GM19043 (cell line): Measurements from ENCODE around the gene RASGRP4.
"Not testable (repeated sequence)": the region's sequence is repeated elsewhere in the genome, so short reads cannot be mapped to it uniquely, and the experiment has no call there.

ENCODE experiments used
- ATAC-seq: cut with Tn5 transposase; IDR thresholded peaks from one replicate; pipeline ENCODE4 v1.9.1; 2021; ENCODE audit warnings: low read depth; ENCODE audit not compliant: unreplicated experiment

Gene RASGRP4, protein sequence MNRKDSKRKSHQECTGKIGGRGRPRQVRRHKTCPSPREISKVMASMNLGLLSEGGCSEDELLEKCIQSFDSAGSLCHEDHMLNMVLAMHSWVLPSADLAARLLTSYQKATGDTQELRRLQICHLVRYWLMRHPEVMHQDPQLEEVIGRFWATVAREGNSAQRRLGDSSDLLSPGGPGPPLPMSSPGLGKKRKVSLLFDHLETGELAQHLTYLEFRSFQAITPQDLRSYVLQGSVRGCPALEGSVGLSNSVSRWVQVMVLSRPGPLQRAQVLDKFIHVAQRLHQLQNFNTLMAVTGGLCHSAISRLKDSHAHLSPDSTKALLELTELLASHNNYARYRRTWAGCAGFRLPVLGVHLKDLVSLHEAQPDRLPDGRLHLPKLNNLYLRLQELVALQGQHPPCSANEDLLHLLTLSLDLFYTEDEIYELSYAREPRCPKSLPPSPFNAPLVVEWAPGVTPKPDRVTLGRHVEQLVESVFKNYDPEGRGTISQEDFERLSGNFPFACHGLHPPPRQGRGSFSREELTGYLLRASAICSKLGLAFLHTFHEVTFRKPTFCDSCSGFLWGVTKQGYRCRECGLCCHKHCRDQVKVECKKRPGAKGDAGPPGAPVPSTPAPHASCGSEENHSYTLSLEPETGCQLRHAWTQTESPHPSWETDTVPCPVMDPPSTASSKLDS

DNA sequence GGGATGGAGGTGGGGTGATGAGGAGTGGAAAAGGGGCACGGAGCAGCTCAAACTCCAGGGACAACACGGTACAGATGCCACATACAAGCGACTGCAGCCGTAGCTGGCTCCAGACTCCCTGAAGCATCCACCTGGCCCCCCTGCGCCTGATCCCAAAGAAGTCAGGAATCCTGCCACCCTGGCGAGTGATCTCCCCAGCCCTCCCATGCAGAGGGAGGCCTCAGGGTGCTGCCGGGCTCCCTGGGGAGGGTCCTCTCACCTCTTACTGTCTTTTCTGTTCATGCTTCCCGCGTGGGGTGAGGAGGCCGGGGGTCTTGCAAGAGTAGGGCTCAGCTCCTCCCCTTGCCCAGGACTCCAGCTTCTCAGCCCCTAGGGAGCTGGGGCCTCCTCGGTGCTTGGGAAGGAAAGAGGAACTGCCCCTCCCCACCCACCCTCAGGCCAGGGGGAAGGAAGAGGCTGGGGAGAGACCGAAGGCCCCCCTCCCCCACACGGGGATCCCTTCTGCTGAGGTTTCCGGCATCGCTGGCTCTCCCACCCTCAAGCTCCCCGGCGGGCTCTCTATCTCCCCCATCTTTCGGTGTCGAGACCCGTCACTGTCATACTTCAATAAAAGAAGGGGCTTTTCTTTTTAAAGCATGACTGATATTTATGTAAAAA lies at the start of gene RASGRP4:
Gene RASGRP4 (minus strand): TSS at position 410 of the 657 bp plus-strand sequence. CDS start 128 bp downstream, at position 282.
- ATAC-seq: no peak

- no peak for ATAC-seq
These were observed 49.2 kb upstream of the RASGRP4 start for GRCh38 chr19:38475176-38475575.

DNA sequence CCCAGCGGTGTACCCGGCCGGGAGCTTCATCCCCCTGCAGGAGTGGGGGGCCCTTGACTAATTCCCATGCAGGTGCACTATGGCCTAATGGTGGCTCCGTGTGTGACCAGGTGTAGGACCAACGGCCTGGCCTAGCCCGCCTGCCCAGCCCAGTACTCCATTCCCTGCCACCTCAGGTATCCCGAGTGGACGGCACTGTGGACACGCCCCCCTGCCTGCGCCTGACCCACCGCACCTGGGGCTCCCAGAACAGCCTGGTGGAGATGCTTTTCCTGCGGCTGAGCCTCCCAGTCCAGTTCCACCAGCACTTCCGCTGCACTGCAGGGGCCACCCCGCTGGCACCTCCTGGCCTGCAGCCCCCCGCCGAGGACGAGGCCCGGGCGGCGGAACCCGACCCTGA lies 47.2 kb upstream of the RASGRP4 start:
- no peak for ATAC-seq

DNA sequence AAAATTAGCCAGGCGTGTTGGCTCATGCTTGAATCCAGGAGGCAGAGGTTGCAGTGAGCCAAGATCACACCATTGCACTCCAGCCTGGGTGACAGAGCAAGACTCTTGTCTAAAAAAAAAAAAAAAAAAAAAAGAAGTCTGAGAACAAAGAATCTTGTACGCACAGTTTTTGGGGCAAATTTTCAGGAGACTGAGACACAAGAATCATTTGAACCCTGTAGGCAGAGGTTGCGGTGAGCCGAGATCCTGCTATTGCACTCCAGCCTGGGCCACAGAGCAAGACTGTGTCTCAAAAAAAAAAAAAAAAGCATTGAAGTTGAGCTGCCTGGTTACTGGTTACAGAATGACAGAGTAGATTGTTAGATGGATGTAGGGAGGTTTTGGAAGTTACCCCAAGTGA lies 46.7 kb upstream of the RASGRP4 start:
- ATAC-seq: not testable (repeated sequence)

DNA sequence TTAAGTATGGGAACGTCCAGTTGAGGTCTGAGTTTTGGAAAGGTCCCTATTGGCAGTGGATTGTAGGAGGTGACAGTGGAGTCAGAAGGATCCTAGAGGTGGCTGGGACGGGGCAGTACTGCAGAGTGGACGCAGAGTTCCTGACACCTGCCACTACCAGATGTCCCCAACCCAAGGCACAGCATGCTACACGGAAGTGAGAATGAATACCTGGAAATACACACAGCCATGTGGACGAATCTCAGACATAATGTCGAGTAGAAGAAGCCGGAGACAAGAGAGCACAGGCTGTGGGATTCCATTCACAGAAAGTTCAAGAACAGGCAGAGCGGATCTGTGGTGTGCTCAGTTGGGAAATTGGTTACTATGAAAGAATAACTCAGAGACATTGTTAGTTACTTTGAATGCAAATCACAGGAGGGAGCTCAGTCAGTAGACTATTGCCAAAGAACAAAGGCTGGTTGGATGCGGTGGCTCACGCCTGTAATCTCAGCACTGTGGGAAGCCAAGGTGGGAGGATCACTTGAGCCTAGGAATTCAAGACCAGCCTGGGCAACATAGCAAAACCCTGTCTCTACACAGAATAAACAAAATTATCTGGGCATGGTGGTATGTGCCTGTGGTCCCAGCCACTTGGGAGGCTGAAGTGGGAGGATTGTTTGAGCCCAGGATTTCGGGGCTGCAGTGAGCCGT lies 44.9 kb upstream of the RASGRP4 start:
- ATAC-seq: no peak

- ATAC-seq: no peak
These were observed 43.1 kb upstream of the RASGRP4 start for GRCh38 chr19:38469151-38469550.

- no peak for ATAC-seq
These were observed 41.8 kb upstream of the RASGRP4 start for GRCh38 chr19:38467541-38468525.

- no peak for ATAC-seq
These were observed 40.0 kb upstream of the RASGRP4 start for GRCh38 chr19:38466050-38466449.

- ATAC-seq: no peak
These were observed 38.5 kb upstream of the RASGRP4 start for GRCh38 chr19:38464421-38465082.

DNA sequence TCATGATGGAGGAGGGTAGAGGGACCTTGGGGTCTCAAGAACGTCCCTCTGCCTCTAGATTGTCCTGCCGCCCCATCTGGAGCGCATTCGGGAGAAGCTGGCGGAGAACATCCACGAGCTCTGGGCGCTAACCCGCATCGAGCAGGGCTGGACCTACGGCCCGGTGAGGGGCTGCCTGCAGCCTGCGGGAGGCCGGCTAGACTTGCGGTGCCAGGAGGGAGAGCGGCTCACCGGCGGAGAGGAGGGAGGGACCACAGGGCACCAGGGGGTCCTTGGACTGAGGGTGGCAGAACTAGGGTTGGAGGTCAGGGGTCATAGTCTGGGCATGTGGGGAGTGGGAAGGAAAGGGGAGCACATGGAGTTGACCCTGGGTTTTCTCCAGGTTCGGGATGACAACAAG lies 37.3 kb upstream of the RASGRP4 start:
- no peak for ATAC-seq

- ATAC-seq: no peak
These were observed 33.0 kb upstream of the RASGRP4 start for GRCh38 chr19:38458991-38459390.

GRCh38 chr19:38457690-38458405 lies 31.8 kb upstream of the RASGRP4 start:
- ATAC-seq: no peak

DNA sequence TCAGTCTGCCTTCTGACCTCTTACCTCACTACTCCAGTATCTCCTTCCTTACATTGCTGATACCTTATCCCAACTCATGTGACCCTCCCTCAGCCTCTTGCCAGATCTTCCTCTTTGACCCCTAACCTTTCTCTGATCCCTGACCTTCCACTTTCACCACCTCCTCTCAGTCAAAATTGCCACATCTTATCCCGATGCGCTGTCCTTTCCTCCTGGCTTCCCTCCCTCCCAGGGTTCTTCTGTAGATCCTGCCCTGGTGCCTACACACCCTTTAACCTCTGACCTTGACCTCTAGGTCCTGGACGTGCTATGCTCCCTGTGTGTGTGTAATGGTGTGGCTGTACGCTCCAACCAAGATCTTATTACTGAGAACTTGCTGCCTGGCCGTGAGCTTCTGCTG lies 31.2 kb upstream of the RASGRP4 start:
- no peak for ATAC-seq

- no peak for ATAC-seq
These were observed 29.0 kb upstream of the RASGRP4 start for GRCh38 chr19:38455031-38455430.

DNA sequence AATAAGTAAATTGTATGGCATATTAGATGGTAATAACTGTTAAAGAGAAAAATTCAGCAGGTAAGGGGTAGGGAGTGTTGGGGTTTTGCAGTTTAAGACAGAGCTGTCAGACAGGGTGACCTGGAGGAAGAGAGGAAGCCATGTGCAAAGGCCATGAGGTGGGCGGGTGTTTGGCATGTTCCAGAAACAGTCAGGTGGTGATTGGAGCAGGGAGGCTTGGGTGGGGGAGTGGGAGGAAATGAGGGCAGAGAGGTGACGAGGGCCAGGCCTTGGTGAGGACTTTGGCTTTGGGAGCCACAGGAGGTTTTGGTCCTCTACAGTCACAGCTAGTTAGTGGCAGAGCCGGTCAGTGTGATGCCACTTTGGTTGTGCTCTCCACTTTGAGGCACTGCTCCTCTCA lies 27.6 kb upstream of the RASGRP4 start:
- ATAC-seq: no peak

GRCh38 chr19:38452430-38453366 lies 26.7 kb upstream of the RASGRP4 start:
- no peak for ATAC-seq

- no peak for ATAC-seq
These were observed 25.6 kb upstream of the RASGRP4 start for GRCh38 chr19:38451629-38452028.

- ATAC-seq: no peak
These were observed 25.0 kb upstream of the RASGRP4 start for GRCh38 chr19:38451036-38451435.
